Thyroid gland (tissue), 4 donors: Measurements from ENCODE around the gene PPP4C. TPM values are rescaled to one million over a fixed set of nuclear protein-coding genes. Genes with fewer than 3 reads are reported as not detected.
A peak's percentile ranks its signal among the peaks of the same experiment; 100 is the strongest.

Experiments
- DNase-seq, 2 donors: peaks; one replicate each; pipeline ENCODE4 v3.0.0-alpha.2; 2019
- H3K27ac ChIP-seq, 3 donors: fragments of 200-600 bp; sonication (generic); 1 replicate in 2 of 3; 2 replicates in 1 of 3; pipeline ENCODE4 v1.5.1; 2016 to 2019; ENCODE audit warnings: mild to moderate bottlenecking in 1 of 3, moderate library complexity in 1 of 3
- H3K27me3 ChIP-seq: fragments of 200-600 bp; sonication (generic); one replicate; pipeline ENCODE4 v1.5.1; 2019
- H3K36me3 ChIP-seq, 2 donors: fragments of 200-600 bp; sonication (generic); one replicate each; pipeline ENCODE4 v1.5.1; 2016 to 2019
- H3K4me1 ChIP-seq, 2 donors: fragments of 200-600 bp; sonication (generic); one replicate each; pipeline ENCODE4 v1.5.1; 2017 to 2019
- H3K4me3 ChIP-seq, 3 donors: fragments of 200-600 bp; sonication (generic); replicated peaks in 1 of 3; 1 replicate in 2 of 3; 2 replicates in 1 of 3; pipeline ENCODE4 v1.5.1; 2016; ENCODE audit warnings: mild to moderate bottlenecking in 1 of 3
- H3K9me3 ChIP-seq: fragments of 200-600 bp; sonication (generic); one replicate; pipeline ENCODE4 v1.5.1; 2017
- POLR2A ChIP-seq, 2 donors: fragments of 450-650 bp; IDR thresholded peaks; one replicate each; pipeline ENCODE4 v1.6.1; 2017; ENCODE audit warnings: antibody characterized with exemption in 2 of 2, mild to moderate bottlenecking in 2 of 2, moderate library complexity in 1 of 2
- WGBS, 2 donors: methylation state at CpG; one replicate each; pipeline ENCODE4 v1.1.5; 2017; 5-methylcytosine and 5-hydroxymethylcytosine counted together
- intact Hi-C: fragments of 100-400 bp; cut with DNase I; formaldehyde crosslinking; loops from one replicate; pipeline ENCODE4 v1.15.1; 2023
- total RNA-seq, 4 donors: library from RNA; depleted of rRNA; stranded (reverse); fragments of >200 nt; gene quantifications; one replicate each; pipeline ENCODE4 v1.2.3, GENCODE V29; 2016
- TF ChIP-seq, protein P1 (sequence below), 6 experiments: fragments of 200-600 bp in 3 of 6; fragments of 450-650 bp in 3 of 6; sonication (generic) in 3 of 6; IDR thresholded peaks; one replicate each; pipeline ENCODE4 v1.5.1; 2016 to 2019; ENCODE audit warnings: antibody characterized with exemption in 6 of 6, mild to moderate bottlenecking in 2 of 6, inconsistent platforms in 1 of 6, moderate library complexity in 1 of 6

Gene PPP4C
- total RNA-seq, 4 donors from 2014 or later = 43.6 to 59.9 (median 50.8) TPM

DNA sequence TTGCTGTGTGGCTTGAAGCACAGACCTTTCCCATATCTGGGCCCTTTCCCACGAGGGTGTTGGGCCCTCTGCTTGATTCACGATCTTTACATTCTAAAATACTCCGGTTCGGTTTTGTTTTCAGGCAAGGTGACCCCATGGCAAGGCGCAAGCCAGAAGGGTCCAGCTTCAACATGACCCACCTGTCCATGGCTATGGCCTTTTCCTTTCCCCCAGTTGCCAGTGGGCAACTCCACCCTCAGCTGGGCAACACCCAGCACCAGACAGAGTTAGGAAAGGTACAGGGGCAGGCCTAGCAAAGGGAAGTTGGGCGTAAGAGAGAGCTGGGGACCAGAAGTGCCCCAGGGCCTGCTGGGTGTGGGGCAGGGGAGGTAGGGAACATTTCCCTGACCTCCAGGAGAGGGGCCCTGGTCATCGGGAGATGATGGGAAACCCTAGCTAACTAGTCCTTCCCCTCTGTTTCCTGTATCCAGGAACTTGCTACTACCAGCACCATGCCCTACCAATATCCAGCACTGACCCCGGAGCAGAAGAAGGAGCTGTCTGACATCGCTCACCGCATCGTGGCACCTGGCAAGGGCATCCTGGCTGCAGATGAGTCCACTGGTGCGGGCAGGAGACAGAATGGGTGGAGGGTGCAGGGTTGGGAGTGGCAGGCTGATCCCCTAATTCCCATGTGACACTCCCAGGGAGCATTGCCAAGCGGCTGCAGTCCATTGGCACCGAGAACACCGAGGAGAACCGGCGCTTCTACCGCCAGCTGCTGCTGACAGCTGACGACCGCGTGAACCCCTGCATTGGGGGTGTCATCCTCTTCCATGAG, 8.8 kb upstream of the PPP4C start:
- Histone ChIP-seq H3K27me3 (no peaks in the 10 kb centered on the region), H3K4me3 (peak overlapping the region; percentile 86 to 97 (median 95)), H3K9me3 (no peaks in the 10 kb centered on the region), H3K36me3 (peaks cover 46 to 50% of the 10 kb centered on the region in 2 donors), H3K27ac (peak overlapping the region; percentile 78 to 99 (median 97)), H3K4me1 (peaks cover 24 to 38% of the 10 kb centered on the region in 2 donors)
- DNase-seq = peak; percentile 21 to 37
- intact Hi-C loops = no loop called here
- no peak for TF ChIP-seq POLR2A (IDR thresholded peaks at IDR 0.05)
- 66 to 70% methylated on average over 17 to 21 of the region's 21 CpGs for WGBS, 2 donors

DNA sequence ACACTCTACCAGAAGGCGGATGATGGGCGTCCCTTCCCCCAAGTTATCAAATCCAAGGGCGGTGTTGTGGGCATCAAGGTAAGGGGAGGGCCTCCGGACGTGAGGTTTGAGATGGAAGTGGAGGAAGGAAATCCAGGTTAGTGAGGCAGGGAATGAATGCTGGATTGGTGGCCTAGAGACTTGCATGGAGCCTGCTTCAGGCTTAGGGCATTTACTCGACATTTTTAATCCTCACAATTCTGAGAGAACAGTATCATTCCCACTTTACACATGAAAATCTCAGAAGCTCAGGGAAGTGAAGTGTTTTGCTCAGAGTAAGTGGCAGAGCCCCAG, 8.2 kb upstream of the PPP4C start:
- H3K4me1 ChIP-seq = peaks cover 24 to 38% of the 10 kb centered on the region in 2 donors
- WGBS, 2 donors = 89 to 90% methylated on average over 6 of the region's 6 CpGs
- H3K36me3 ChIP-seq = peaks cover 48 to 56% of the 10 kb centered on the region in 2 donors
- H3K9me3 ChIP-seq = no peaks in the 10 kb centered on the region
- no peak overlapping the region for H3K27ac ChIP-seq
- no peaks in the 10 kb centered on the region for H3K27me3 ChIP-seq
- H3K4me3 ChIP-seq = peak overlapping the region in 1 of 3 donors; percentile 95
- DNase-seq = no peak
- intact Hi-C loops = no loop called here
- no peak for TF ChIP-seq POLR2A (IDR thresholded peaks at IDR 0.05)
- TF ChIP-seq, protein P1, sequence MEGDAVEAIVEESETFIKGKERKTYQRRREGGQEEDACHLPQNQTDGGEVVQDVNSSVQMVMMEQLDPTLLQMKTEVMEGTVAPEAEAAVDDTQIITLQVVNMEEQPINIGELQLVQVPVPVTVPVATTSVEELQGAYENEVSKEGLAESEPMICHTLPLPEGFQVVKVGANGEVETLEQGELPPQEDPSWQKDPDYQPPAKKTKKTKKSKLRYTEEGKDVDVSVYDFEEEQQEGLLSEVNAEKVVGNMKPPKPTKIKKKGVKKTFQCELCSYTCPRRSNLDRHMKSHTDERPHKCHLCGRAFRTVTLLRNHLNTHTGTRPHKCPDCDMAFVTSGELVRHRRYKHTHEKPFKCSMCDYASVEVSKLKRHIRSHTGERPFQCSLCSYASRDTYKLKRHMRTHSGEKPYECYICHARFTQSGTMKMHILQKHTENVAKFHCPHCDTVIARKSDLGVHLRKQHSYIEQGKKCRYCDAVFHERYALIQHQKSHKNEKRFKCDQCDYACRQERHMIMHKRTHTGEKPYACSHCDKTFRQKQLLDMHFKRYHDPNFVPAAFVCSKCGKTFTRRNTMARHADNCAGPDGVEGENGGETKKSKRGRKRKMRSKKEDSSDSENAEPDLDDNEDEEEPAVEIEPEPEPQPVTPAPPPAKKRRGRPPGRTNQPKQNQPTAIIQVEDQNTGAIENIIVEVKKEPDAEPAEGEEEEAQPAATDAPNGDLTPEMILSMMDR (IDR thresholded peaks at IDR 0.05) = no peak

DNA sequence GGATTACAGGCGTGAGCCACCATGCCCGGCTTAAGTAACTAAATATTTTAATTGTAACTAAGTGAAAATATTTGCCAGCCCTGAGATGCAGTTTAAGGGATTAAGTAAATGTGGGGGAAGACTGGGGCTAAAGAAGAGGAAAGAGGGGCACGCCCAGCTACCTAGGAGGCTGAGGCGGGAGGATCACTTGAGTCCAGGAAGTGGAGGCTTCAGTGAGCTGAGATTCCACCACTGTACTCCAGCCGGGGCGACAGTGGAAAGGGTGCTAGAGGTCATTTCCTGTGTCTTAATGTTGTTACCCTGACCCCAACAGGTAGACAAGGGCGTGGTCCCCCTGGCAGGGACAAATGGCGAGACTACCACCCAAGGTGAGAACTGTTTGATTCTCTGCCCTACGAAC, 7.5 kb upstream of the PPP4C start:
- DNase-seq = no peak
- 91 to 93% methylated on average over 8 to 9 of the region's 9 CpGs for WGBS, 2 donors
- no peak for TF ChIP-seq POLR2A (IDR thresholded peaks at IDR 0.05)
- TF ChIP-seq, protein P1 (IDR thresholded peaks at IDR 0.05) = no peak
- Histone ChIP-seq H3K9me3 (no peaks in the 10 kb centered on the region), H3K36me3 (peaks cover 48 to 59% of the 10 kb centered on the region in 2 donors), H3K4me1 (peaks cover 22 to 36% of the 10 kb centered on the region in 2 donors), H3K27ac (no peak overlapping the region), H3K4me3 (no peak overlapping the region), H3K27me3 (no peaks in the 10 kb centered on the region)
- intact Hi-C loops = no loop called here

DNA sequence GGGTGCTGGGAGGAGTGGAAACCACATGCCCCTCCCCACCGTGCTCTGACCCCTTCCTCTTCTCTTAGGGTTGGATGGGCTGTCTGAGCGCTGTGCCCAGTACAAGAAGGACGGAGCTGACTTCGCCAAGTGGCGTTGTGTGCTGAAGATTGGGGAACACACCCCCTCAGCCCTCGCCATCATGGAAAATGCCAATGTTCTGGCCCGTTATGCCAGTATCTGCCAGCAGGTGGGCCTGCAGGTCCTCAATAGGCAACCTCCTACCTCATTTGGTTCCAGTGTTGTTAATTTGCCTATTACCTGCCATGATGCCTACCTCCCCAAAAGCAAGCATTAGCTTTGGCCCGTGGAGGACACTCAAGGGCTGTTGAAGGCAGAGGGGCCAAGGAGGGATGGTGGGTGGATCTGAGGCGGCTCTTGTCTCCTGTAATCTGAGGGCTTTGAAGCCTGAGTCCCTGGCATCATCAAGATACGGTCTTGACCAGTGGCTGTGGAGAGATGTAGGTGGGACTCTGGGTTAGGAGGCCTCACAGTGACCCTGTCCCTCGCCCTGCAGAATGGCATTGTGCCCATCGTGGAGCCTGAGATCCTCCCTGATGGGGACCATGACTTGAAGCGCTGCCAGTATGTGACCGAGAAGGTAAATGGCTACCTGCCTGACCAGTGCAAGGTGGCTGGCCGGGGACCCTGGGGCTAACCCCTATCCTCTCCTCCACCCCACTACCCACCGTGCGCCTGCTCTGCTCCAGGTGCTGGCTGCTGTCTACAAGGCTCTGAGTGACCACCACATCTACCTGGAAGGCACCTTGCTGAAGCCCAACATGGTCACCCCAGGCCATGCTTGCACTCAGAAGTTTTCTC, 6.8 kb upstream of the PPP4C start:
- Histone ChIP-seq H3K9me3 (no peaks in the 10 kb centered on the region), H3K4me1 (peaks cover 16 to 29% of the 10 kb centered on the region in 2 donors), H3K4me3 (no peak overlapping the region), H3K36me3 (peaks cover 48 to 59% of the 10 kb centered on the region in 2 donors), H3K27ac (no peak overlapping the region), H3K27me3 (no peaks in the 10 kb centered on the region)
- no peak for DNase-seq
- 78 to 88% methylated on average over 10 to 11 of the region's 17 CpGs for WGBS, 2 donors
- intact Hi-C loops = no loop called here
- TF ChIP-seq POLR2A (IDR thresholded peaks at IDR 0.05) = no peak
- TF ChIP-seq, protein P1 (IDR thresholded peaks at IDR 0.05) = peak in 4 of 6 experiments; percentile 19 to 35 (median 30)

DNA sequence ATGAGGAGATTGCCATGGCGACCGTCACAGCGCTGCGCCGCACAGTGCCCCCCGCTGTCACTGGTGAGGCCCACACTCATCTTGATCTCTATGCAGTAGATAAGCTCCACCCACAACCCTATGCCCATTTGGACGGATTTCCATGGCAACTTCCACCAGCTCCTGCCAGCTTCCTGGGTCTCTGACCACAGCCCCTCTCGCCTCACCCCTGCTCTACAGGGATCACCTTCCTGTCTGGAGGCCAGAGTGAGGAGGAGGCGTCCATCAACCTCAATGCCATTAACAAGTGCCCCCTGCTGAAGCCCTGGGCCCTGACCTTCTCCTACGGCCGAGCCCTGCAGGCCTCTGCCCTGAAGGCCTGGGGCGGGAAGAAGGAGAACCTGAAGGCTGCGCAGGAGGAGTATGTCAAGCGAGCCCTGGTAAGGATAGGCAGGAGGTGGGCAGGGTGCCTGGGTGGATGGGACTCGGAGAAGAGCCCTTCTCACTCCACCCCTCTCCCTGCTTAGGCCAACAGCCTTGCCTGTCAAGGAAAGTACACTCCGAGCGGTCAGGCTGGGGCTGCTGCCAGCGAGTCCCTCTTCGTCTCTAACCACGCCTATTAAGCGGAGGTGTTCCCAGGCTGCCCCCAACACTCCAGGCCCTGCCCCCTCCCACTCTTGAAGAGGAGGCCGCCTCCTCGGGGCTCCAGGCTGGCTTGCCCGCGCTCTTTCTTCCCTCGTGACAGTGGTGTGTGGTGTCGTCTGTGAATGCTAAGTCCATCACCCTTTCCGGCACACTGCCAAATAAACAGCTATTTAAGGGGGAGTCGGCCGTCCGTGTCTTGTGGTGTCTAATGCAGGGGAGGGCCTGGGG, 6.0 kb upstream of the PPP4C start:
- Histone ChIP-seq H3K4me3 (no peak overlapping the region), H3K4me1 (peaks cover 16 to 29% of the 10 kb centered on the region in 2 donors), H3K36me3 (peaks cover 48 to 59% of the 10 kb centered on the region in 2 donors), H3K27ac (peak overlapping the region in 1 of 3 donors; percentile 15), H3K9me3 (no peaks in the 10 kb centered on the region), H3K27me3 (no peaks in the 10 kb centered on the region)
- DNase-seq = peak in 1 of 2 donors; percentile 22
- intact Hi-C loops = no loop called here
- 73 to 75% methylated on average over 26 to 27 of the region's 31 CpGs for WGBS, 2 donors
- TF ChIP-seq, protein P1 (IDR thresholded peaks at IDR 0.05) = no peak
- no peak for TF ChIP-seq POLR2A (IDR thresholded peaks at IDR 0.05)
